Mesenchymal stem cell (in vitro differentiated cells and primary cell): Measurements from ENCODE around the gene DDX27.

Source experiments
- DNase-seq: peaks from one replicate; pipeline ENCODE4 v3.0.0-alpha.2; 2013
- H2AFZ ChIP-seq: one replicate; pipeline ENCODE4 v1.6.1; 2013; ENCODE audit warnings: low read depth, mild to moderate bottlenecking, control low read depth, inconsistent platforms, low read length, moderate library complexity
- H2AK5ac ChIP-seq: 2 replicates; pipeline ENCODE4 v1.6.1; 2013; ENCODE audit warnings: low read length, moderate library complexity, mild to moderate bottlenecking, inconsistent platforms; ENCODE audit not compliant: severe bottlenecking
- H2BK120ac ChIP-seq: one replicate; pipeline ENCODE4 v1.6.1; 2013; ENCODE audit warnings: low read depth, mild to moderate bottlenecking, inconsistent platforms, low read length, moderate library complexity
- H2BK12ac ChIP-seq, 2 experiments: one replicate each; pipeline ENCODE4 v1.6.1; 2013; ENCODE audit warnings: inconsistent platforms in 2 of 2, low read length in 2 of 2, mild to moderate bottlenecking in 2 of 2, moderate library complexity in 2 of 2, control low read depth in 1 of 2
- H2BK15ac ChIP-seq: one replicate; pipeline ENCODE4 v1.6.1; 2013; ENCODE audit warnings: mild to moderate bottlenecking, low read depth, inconsistent platforms; ENCODE audit not compliant: poor library complexity, severe bottlenecking
- H2BK5ac ChIP-seq: 2 replicates; pipeline ENCODE4 v1.6.1; 2013; ENCODE audit warnings: low read depth, mild to moderate bottlenecking, low read length, control low read depth, inconsistent platforms; ENCODE audit not compliant: poor library complexity, severe bottlenecking
- H3K14ac ChIP-seq, 2 experiments: one replicate each; pipeline ENCODE4 v1.6.1; 2013; ENCODE audit warnings: inconsistent platforms in 2 of 2, low read length in 2 of 2, control low read depth in 1 of 2, mild to moderate bottlenecking in 1 of 2, moderate library complexity in 1 of 2
- H3K18ac ChIP-seq, 2 experiments: one replicate each; pipeline ENCODE4 v1.6.1; 2013; ENCODE audit warnings: inconsistent platforms in 2 of 2, low read length in 2 of 2, control low read depth in 1 of 2, low read depth in 1 of 2, mild to moderate bottlenecking in 1 of 2
- H3K23ac ChIP-seq, 2 experiments: one replicate each; pipeline ENCODE4 v1.6.1; 2013; ENCODE audit warnings: inconsistent platforms in 2 of 2, low read length in 2 of 2, mild to moderate bottlenecking in 2 of 2, moderate library complexity in 2 of 2, control low read depth in 1 of 2
- H3K27ac ChIP-seq: 2 replicates; pipeline ENCODE4 v1.5.1; 2013; ENCODE audit warnings: mild to moderate bottlenecking, moderate library complexity, low read length, control low read depth, inconsistent platforms; ENCODE audit not compliant: poor library complexity, severe bottlenecking
- H3K27me3 ChIP-seq, 2 experiments: 2 replicates each; pipeline versions ENCODE4 v1.6.1 to v1.7.0; 2013; ENCODE audit warnings: low read length in 2 of 2, mild to moderate bottlenecking in 2 of 2, moderate library complexity in 2 of 2, control low read depth in 1 of 2, inconsistent platforms in 1 of 2; ENCODE audit not compliant: control insufficient read depth in 1 of 2, insufficient read depth in 1 of 2
- H3K36me3 ChIP-seq, 2 experiments: 2 replicates each; pipeline versions ENCODE4 v1.6.1 to v1.7.0; 2013; ENCODE audit warnings: low read length in 2 of 2, control low read depth in 1 of 2, inconsistent platforms in 1 of 2, low read depth in 1 of 2, mild to moderate bottlenecking in 1 of 2; ENCODE audit not compliant: insufficient read depth in 2 of 2, control insufficient read depth in 1 of 2
- H3K4ac ChIP-seq, 2 experiments: one replicate each; pipeline ENCODE4 v1.6.1; 2013; ENCODE audit warnings: inconsistent platforms in 2 of 2, low read length in 2 of 2, mild to moderate bottlenecking in 2 of 2, moderate library complexity in 2 of 2, control low read depth in 1 of 2, low read depth in 1 of 2
- H3K4me1 ChIP-seq: 2 replicates; pipeline ENCODE4 v1.6.1; 2013; ENCODE audit warnings: low read depth, low read length, control low read depth; ENCODE audit not compliant: control insufficient read depth, insufficient read depth
- H3K4me2 ChIP-seq: 2 replicates; pipeline ENCODE4 v1.6.1; 2013; ENCODE audit warnings: low read length, mild to moderate bottlenecking, inconsistent platforms; ENCODE audit not compliant: poor library complexity, severe bottlenecking
- H3K4me3 ChIP-seq, 2 experiments: 2 replicates each; pipeline versions ENCODE4 v1.5.1 to v1.7.0; 2013; ENCODE audit warnings: low read length in 2 of 2, mild to moderate bottlenecking in 2 of 2, control low read depth in 1 of 2, low read depth in 1 of 2; ENCODE audit not compliant: insufficient read depth in 1 of 2
- H3K79me1 ChIP-seq: replicated peaks from 2 replicates; pipeline ENCODE4 v1.6.1; 2013; ENCODE audit warnings: mild to moderate bottlenecking, control low read depth, low read length, inconsistent platforms; ENCODE audit not compliant: poor library complexity, severe bottlenecking
- H3K9ac ChIP-seq: 2 replicates; pipeline ENCODE4 v1.7.0; 2013; ENCODE audit warnings: mild to moderate bottlenecking, low read length, moderate library complexity
- H3K9me3 ChIP-seq: 2 replicates; pipeline ENCODE4 v1.7.0; 2013; ENCODE audit warnings: mild to moderate bottlenecking, low read length; ENCODE audit not compliant: control insufficient read depth
- H4K8ac ChIP-seq: one replicate; pipeline ENCODE4 v1.6.1; 2013; ENCODE audit warnings: inconsistent platforms, mild to moderate bottlenecking, low read length, moderate library complexity
- H4K91ac ChIP-seq: one replicate; pipeline ENCODE4 v1.6.1; 2013; ENCODE audit warnings: mild to moderate bottlenecking, low read length, inconsistent platforms
- WGBS: methylation state at CpG from one replicate; pipeline ENCODE4 v1.1.7; 2013; ENCODE audit warnings: mixed read lengths; 5-methylcytosine and 5-hydroxymethylcytosine counted together

DDX27 gene

DNA sequence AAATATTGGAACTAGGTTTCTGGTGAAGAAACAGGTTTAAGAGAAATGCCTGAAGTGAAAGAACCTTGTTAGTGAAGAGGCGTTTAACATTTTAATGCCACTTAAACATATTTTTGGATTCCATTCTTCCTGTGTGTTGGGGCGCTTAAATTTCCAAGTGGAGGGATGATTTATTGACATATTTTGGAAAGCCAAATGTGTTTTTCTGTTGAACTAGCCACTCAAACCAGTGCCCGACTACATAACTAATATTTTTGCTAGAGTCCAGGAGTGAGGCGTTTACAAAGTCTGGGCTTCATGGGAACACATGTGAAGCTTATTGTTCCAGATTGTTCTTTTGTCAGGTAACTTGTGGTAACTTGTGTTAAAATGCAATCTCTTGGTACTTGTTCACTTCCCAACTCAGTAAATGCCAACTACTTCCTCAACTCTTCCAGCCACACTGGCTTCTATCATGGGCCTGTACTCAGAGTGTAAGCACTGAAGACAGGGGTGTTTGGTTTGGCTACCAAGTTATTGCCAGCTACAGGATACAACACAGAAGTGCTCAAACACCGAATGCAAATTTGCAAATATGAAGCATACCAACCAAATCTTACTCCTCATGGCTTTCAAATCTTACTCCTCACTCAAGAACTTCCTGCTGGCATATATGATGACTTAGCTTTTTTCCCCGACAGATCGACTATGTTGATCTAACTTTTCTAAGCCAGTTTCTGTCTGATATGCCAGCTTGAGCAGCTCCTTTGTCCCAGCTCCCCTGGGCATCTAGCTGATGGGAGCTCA, 60.7 kb downstream of the DDX27 start:
- Histone ChIP-seq H3K18ac (no peak overlapping the region), H2BK5ac (no peak overlapping the region), H3K14ac (no peak overlapping the region), H3K4me1 (peaks cover 15% of the 10 kb centered on the region), H3K4me3 (peak overlapping the region in 1 of 2 experiments; percentile 99), H3K9me3 (peaks cover 13% of the 10 kb centered on the region), H3K23ac (no peak overlapping the region), H3K36me3 (peaks cover 27 to 68% of the 10 kb centered on the region in 2 experiments), H2BK15ac (no peak overlapping the region), H2AK5ac (no peak overlapping the region), H2AFZ (no peak overlapping the region), H3K4ac (no peak overlapping the region), H4K8ac (no peak overlapping the region), H3K27ac (peak overlapping the region; percentile 21), H3K79me1 (no peaks in the 10 kb centered on the region), H3K4me2 (peak overlapping the region; percentile 38), H3K9ac (peak overlapping the region; percentile 99), H4K91ac (no peak overlapping the region), H2BK12ac (no peak overlapping the region), H2BK120ac (no peak overlapping the region), H3K27me3 (no peaks in the 10 kb centered on the region)
- 0% methylated on average over 3 of the region's 7 CpGs for WGBS
- DNase-seq, result peak; percentile 22

DNA sequence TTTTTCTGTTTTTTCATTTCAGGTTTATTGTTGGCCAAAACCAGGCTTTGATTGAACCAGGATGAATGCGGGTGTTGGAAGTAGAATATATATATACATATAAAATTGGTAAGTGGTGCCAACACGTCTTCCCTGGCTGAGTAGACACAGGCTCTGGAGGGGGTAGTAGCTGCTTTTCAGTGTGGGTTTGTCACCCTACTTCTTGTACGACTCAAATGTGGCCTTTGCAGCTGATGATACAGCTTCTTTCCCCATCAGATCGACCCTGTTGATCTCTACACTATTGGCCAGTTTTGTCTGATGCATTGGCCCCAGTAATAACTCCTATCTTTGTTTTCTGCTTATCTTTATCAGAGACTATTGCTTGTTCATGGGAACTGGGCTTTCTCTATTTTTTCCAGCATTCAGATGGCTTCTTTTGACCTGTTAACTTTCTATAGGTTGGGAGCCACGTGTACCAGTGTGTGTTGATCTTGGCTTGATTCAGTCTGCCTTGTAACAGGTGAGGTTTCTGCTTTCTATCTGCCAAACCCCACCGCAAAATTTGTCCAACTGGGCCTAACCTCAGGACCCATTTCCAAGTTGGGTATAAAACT, 61.3 kb downstream of the DDX27 start:
- peak overlapping the region in 1 of 2 experiments; percentile 99 for H3K4me3 ChIP-seq
- no peaks in the 10 kb centered on the region for H3K79me1 ChIP-seq
- H3K14ac ChIP-seq, result no peak overlapping the region
- H3K23ac ChIP-seq, result no peak overlapping the region
- no peak overlapping the region for H3K18ac ChIP-seq
- H3K27ac ChIP-seq, result peak overlapping the region; percentile 21
- WGBS, result 4% methylated on average over 3 of the region's 6 CpGs
- H2BK15ac ChIP-seq, result no peak overlapping the region
- no peak overlapping the region for H2BK120ac ChIP-seq
- H4K91ac ChIP-seq, result no peak overlapping the region
- no peak overlapping the region for H2AFZ ChIP-seq
- H4K8ac ChIP-seq, result no peak overlapping the region
- no peak overlapping the region for H3K4ac ChIP-seq
- peaks cover 12% of the 10 kb centered on the region for H3K4me1 ChIP-seq
- peak overlapping the region; percentile 99 for H3K9ac ChIP-seq
- no peak overlapping the region for H2BK12ac ChIP-seq
- no peaks in the 10 kb centered on the region for H3K27me3 ChIP-seq
- DNase-seq, result peak; percentile 8
- peaks cover 24 to 68% of the 10 kb centered on the region in 2 experiments for H3K36me3 ChIP-seq
- peak overlapping the region; percentile 38 for H3K4me2 ChIP-seq
- no peak overlapping the region for H2BK5ac ChIP-seq
- H2AK5ac ChIP-seq, result no peak overlapping the region
- H3K9me3 ChIP-seq, result peaks cover 14% of the 10 kb centered on the region

DNA sequence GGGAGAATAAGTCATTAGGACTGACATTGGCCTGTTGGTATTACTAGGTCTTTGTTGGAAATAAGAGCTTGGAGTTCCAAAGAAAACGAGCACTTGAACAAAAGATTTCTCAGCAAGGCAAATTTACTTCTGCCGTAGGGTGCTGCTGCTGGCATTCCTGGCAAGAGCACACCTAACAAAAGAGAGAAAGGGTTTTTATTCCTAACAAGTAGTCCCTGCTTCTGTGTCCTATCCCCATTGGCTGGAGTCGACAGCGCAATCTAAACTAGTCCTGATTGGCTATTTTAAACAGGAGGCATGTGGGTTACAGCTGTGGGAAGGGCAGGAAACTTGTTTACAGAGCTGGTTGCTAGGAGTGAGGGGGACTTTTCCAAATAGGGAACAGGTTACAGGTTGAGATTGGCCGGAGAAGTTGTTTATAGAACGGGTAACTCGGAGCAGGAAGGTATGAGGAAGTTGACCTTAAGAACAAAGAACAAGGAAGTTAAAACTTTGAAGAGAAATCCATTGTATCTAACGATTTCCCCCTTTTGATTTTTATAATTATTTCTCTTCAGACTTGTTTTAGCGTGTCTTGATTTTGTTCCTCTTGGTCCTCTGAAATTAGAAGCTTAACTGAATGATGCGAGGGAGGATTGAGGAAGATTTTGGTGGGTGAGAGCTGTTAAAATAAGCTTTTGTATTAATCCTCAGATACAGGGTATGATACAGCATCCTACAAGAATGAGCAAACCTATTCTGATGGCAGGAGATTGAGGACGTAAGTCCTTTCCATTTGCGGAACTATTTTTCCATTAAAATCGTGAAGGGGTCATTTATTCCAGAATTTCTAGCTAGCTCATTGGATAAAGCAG, 62.1 kb downstream of the DDX27 start:
- no peak overlapping the region for H2BK12ac ChIP-seq
- no peak overlapping the region for H2BK15ac ChIP-seq
- H3K23ac ChIP-seq, result no peak overlapping the region
- H3K4me2 ChIP-seq, result peak overlapping the region; percentile 38
- H3K4ac ChIP-seq, result no peak overlapping the region
- H3K14ac ChIP-seq, result no peak overlapping the region
- no peaks in the 10 kb centered on the region for H3K79me1 ChIP-seq
- H3K27me3 ChIP-seq, result no peaks in the 10 kb centered on the region
- H3K4me3 ChIP-seq, result peak overlapping the region in 1 of 2 experiments; percentile 99
- peak overlapping the region; percentile 99 for H3K9ac ChIP-seq
- H3K36me3 ChIP-seq, result peaks cover 31 to 73% of the 10 kb centered on the region in 2 experiments
- H3K9me3 ChIP-seq, result peaks cover 21% of the 10 kb centered on the region
- no peak overlapping the region for H2BK5ac ChIP-seq
- H3K18ac ChIP-seq, result peak overlapping the region in 1 of 2 experiments; percentile 7
- no peak overlapping the region for H4K91ac ChIP-seq
- H3K4me1 ChIP-seq, result peaks cover 12% of the 10 kb centered on the region
- no peak overlapping the region for H2BK120ac ChIP-seq
- H2AK5ac ChIP-seq, result no peak overlapping the region
- H2AFZ ChIP-seq, result no peak overlapping the region
- H4K8ac ChIP-seq, result no peak overlapping the region
- peak; percentile 92 for DNase-seq
- 27% methylated on average over 12 of the region's 13 CpGs for WGBS
- H3K27ac ChIP-seq, result peak overlapping the region; percentile 50
